Stimulated activated CD8-positive, alpha-beta memory T cell treated with anti-CD3 and anti-CD28 coated beads, Interleukin-2, amount 100 ng/mL, for 1 hour (primary cell): ENCODE results near the gene TTC17.
A peak's percentile ranks its signal among the peaks of the same experiment; 100 is the strongest.
"Not testable (repeated sequence)": the region's sequence is repeated elsewhere in the genome, so short reads cannot be mapped to it uniquely, and the experiment has no call there.

ENCODE experiments used
- DNase-seq, 2 donors: peaks; one replicate each; pipeline ENCODE4 v3.0.0-alpha.2; 2020; ENCODE audit warnings: low read depth in 2 of 2

The TTC17 gene, protein sequence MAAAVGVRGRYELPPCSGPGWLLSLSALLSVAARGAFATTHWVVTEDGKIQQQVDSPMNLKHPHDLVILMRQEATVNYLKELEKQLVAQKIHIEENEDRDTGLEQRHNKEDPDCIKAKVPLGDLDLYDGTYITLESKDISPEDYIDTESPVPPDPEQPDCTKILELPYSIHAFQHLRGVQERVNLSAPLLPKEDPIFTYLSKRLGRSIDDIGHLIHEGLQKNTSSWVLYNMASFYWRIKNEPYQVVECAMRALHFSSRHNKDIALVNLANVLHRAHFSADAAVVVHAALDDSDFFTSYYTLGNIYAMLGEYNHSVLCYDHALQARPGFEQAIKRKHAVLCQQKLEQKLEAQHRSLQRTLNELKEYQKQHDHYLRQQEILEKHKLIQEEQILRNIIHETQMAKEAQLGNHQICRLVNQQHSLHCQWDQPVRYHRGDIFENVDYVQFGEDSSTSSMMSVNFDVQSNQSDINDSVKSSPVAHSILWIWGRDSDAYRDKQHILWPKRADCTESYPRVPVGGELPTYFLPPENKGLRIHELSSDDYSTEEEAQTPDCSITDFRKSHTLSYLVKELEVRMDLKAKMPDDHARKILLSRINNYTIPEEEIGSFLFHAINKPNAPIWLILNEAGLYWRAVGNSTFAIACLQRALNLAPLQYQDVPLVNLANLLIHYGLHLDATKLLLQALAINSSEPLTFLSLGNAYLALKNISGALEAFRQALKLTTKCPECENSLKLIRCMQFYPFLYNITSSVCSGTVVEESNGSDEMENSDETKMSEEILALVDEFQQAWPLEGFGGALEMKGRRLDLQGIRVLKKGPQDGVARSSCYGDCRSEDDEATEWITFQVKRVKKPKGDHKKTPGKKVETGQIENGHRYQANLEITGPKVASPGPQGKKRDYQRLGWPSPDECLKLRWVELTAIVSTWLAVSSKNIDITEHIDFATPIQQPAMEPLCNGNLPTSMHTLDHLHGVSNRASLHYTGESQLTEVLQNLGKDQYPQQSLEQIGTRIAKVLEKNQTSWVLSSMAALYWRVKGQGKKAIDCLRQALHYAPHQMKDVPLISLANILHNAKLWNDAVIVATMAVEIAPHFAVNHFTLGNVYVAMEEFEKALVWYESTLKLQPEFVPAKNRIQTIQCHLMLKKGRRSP

DNA sequence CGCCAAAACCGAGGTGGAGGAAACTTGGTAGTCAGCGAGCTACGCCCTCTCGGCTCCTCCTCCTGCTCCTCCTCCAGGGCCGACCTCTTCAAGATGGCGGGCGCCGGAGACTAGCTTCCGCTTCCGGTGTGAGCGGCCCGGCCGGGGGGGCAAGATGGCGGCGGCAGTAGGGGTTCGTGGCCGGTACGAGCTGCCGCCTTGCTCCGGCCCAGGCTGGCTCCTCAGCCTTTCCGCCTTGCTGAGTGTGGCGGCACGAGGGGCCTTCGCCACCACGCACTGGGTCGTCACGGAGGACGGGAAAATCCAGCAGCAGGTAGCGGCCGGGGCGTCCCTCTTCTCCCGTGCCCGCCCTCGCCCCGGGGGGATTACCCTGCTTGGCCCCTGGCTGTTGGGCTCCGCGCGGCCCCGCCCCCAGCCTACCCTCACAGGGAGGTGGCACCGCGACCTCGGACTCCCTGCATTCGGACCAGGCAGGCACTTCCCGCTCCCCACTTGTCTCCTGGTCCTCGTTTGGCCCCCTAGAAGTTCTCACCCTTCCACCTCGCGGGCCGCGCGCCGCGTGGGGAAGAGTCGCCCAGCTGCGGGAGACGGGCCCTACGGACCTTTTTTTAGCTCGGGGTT lies at the start of gene TTC17:
Gene TTC17, plus strand, starts transcription at position 120 of the 621 bp plus-strand sequence. Its CDS starts 35 bp downstream, at position 155.
- DNase-seq: peak; percentile 80 to 91

DNA sequence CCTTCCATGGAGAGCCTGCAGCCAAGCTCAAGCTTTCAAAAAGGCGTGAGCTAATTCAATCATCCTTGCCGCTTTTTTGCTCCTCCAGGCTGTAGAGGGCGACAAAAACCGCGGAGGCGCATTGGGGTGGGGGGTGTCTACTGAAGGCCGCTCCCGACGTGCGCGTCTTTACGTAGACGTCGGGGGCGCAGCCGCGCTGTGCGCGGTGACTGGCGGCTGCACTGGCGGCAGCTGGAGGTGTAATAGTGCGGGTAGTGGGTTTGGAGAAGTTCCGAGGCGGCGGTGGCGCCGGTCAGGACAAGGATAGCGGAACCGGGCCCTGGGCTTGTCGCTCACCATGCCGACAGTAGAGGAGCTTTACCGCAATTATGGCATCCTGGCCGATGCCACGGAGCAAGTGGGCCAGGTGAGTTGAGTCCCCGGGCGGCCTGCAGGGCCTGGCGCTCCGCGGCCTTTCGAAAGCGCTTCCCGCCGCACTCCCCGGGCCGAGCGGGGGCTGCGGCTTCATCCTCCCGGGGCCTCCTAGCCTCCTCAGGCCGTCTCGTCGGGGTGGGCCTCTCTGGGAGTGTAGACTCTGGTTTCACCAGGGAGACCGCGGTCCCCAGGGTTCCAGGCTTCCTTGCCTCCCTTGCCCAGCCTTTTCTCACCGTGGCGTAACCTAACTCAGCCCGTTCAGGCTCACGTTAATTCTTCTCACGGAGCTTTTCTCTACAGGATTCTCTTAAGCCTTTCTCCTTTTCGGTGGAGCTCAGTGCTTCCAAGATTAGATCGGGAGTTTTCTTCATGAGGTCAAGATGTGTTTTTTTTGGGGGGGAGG lies 46.7 kb upstream of the TTC17 start, which contains the start of gene API5:
Gene API5, plus strand, starts transcription at position 206 of the 817 bp plus-strand sequence. Its CDS starts 132 bp downstream, at position 338.
- DNase-seq: peak; percentile 86 to 87

- no peak for DNase-seq
Measured at GRCh38 chr11:43315966-43316365, 42.8 kb upstream of the TTC17 start.

DNA sequence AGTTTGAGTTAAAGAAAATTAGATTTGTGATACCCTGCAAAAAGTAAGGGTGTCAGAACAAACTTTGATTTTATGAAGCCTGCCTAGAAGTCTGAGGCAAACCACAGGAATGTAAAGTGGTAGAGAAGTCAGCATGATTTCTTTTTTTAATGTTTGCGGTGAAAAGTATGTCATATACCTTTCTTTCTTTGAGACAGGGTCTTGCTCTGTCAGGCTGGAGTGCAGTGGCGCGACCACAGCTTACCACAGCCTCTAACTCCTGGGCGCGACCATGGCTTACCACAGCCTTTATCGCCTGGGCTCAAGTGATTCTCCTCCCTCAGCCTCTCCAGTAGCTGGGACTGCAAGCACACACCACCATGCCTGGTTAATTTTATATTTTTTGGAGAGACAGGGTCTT lies 42.3 kb upstream of the TTC17 start:
- no peak for DNase-seq

DNA sequence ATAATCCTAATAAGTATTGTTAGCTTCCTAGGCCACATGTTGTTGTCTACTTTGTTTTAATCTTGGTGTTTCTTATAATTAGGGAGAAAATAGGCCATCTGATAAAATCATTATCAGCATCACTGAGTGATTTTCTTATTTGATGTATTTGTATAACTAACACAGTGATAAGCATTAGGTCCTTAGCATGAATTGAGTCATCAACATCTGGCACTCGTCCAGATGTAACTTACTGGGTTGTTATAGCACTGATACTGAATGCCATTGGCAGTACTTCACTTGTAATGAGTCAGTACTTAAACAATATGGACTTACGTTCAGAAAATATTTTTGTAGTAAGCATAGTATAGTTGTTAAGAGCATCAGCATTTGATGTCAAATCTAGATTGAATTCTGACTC lies 30.7 kb upstream of the TTC17 start:
- no peak for DNase-seq

DNA sequence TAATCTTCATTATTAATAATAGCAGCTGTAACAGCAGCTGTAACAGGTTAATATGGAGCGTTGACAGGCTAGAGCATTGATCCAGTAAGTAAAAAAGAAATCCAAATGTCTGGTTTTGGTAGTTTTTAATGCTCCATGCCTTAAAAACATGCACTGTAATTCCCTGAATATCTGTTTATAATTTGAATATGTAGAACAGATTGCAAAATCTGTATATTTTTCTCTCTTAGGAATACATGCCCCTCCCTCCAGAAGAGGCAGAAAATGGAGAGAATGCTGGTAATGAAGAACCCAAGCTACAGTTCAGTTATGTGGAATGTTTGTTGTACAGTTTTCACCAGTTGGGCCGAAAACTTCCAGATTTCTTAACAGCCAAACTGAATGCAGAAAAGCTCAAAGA lies 30.2 kb upstream of the TTC17 start:
- DNase-seq: no peak

DNA sequence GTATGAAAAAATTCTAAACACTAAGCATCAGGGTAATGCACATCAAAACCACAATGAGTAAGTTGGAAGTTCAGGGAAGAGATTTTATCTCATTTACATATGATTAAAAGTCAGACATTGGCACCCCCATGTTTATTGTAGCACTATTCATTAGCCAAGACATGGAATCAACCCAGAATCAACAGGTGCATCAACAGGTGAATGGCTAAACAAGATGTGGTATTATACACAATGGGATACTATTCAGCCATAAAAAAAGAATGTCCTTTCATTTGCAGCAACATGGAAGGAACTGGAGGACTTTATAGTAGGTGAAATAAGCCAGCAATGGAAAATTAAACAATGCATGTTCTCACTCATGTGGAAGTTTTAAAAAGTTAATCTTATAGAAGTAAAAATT lies 17.6 kb upstream of the TTC17 start:
- no peak for DNase-seq

GRCh38 chr11:43351426-43351825 lies 7.3 kb upstream of the TTC17 start:
- DNase-seq: not testable (repeated sequence)

DNA sequence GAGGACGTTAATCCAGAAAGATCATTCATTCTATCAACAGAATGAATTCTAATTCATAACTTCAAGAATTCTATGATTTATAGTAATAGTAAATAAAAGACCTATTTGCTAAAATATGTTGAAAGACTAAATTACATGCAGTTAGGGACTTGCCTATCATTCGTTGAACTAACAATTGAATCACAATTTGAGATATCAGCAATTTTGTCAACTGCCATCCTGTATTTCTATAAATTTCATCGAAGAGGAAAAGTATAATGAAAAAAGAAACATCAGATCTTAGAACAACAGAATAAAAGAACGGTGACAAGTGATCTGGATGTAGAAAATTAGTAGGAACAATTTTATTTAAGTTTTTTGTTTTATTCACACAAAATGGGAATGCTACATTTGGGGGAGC lies 4.4 kb upstream of the TTC17 start:
- DNase-seq: no peak

GRCh38 chr11:43356336-43356735 lies 2.4 kb upstream of the TTC17 start:
- DNase-seq: no peak

DNA sequence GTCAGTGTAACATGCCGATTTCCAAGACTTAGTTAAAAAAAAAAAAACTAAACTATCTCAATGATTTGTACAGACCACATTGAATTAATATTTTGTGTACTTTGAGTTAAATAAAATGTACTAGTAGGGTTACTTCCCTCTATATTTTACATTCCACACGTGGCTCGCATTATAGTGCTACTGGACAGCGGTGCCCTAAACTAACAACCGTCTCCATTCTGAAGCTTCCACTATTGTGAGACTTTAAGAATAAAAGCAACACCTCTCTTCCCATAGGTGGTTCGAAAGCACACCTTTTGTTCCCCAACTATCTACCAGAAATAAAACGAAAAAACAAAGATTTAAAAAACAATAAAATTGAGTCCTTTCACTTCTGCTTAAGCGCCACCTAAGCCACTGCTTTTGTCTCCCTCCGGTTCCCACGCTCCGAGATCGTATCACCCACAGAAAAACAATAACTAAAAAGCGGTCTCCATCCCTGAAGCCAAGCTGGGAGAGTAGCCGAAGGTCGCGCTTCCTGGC lies 380 bp upstream of the TTC17 start:
- DNase-seq: no peak

DNA sequence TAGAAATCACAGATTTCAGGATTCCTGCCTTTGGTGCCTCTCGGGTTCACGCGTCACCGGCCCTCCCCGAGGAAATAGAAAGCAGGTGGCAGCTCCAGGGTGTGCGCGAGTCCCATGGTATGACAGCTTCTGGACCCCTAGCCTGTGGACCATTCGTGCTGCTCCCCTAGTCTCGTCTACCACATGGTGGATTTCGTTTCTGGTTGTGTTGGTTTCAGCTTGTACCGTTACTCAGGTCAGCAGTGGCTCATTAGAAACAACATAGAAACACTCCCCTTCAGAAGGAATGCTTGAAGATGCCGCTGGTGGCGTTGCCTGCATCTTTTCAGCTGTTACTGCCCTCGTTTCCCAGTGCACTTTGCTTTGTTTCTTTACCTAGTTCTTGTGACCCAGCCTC lies 700 bp downstream of the TTC17 start:
- DNase-seq: no peak

DNA sequence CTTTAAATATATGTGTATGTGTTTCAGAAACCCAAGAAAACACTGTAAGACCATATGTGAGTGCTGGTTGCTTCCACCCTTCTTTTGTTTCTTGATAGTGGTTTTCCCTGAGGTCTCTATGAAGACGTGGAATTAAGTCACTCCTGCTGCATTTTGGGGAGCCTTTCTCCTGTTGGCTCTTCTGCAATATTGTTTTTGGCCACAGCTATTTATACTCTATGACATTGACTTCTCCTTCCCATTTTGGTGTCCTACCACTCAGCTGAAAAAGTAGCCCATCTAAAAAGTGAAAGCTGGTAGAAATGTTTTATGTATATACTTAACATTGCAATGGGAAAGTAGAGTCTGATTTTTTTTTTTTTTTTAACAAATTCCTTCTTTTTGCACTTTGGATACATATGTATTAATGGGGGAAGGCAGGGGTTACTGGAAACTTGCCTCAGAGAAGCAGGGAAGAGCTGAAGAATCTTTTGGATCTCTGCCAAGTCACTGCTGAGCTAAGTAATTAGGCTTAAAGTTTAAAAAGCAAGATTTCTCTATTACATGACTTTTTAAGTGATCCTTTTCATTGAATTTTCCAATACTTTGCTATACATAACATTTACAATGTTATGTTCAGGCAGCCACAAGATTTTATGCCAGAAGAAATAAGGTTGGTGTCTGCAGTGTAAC lies 1.8 kb downstream of the TTC17 start:
- no peak for DNase-seq

DNA sequence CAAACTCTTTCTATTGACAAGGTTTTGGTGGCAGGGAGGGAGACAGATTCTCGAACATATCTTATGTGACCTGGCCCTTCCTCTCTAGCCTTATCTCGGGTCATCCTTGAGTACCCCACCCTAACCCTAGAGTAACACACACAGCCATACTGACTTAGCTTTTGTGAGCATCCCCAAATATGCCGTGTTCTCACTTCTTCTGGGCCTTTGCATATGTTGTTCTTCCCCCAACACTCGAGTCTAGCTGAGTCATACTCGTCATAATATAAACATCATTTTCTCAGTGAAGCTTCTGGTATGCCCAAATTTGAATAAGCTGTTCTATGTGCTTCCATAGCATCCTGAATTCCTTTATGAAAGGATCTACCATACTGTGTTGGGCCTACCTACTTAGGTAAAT lies 8.0 kb downstream of the TTC17 start:
- DNase-seq: no peak

GRCh38 chr11:43367382-43368178 lies 8.9 kb downstream of the TTC17 start:
- no peak for DNase-seq

- DNase-seq: no peak
Measured at GRCh38 chr11:43376065-43376464, 17.3 kb downstream of the TTC17 start.

DNA sequence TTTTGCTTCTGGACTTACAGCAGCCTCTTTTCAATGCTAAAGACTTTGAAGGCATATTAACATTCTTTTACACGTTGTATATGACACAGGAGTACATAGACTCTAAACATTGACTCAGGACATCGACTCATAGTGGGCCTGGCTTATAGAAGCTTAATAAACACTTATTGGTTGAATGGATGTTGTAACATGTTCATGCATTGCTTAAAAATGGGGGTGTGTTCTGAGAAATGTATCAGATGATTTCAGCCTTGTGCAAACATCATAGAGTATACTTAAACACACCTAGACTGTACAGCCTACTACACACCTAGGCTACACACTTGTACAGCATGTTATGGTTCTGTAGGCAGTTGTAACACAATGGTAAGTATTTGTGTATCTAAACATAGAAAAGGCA lies 17.9 kb downstream of the TTC17 start:
- no peak for DNase-seq

- no peak for DNase-seq
Measured at GRCh38 chr11:43377389-43377788, 18.7 kb downstream of the TTC17 start.

DNA sequence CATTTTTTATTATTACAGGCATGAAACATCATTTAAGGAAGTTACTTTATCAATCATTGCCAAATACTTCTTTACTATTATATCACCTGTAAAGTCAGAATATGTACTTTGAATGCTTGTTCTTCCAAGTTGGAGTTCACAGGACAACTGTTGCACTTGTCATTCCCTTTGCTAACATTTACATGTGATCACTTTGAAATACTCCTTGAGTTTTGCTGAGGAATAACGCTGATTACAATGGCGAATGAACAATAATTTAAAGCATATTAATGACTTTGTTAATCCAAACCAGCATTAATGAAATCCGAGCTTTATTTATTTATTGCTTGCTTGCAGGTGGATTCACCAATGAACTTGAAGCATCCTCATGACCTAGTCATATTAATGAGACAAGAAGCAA lies 20.2 kb downstream of the TTC17 start:
- DNase-seq: no peak
